Activated T-cell treated with anti-CD3 and anti-CD28 coated beads for 48 hours (primary cell): ENCODE results near the gene PDE4B.

Experiments
- DNase-seq: peaks from one replicate; pipeline ENCODE4 v3.0.0-alpha.2; 2020; ENCODE audit warnings: low read depth

PDE4B gene

DNA sequence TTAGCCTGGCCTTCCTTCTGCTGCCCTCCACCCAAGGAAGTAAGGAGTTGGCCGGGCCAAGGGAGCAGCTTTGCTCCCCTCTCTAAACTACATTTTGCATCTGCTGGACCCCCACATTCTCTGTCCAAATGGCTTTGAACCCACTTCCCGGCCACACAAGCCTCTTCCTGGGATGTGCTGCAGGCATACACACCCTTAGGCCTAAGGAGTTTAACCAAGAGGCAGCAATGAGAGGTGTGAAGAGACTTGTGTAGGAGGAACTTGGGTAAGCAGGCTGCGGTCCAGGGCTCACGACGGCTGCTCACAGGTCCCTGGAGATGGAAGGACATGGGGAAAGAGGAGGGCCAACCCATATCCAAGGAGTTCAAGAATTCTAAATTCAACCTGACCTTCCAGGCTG, 544.6 kb downstream of the PDE4B start:
- no peak for DNase-seq

DNA sequence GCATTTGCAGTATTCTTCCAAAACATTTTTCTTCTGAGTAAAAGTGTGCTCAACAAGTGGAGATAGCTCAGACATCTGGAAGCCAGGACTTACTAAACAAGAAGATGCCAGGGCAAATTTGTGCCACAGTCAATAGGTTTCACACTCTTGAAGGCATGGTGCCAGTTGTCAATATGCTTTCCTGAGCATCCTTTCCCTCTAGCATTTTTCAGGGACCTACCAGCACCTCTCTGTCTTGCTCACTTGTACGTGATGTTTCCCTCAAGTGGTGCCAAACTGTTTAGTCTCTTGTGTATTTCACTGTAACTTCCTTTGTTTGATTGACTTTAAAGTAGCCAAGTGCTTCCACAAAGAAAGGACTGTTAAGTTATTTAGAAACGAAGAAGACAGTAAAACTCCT, 547.2 kb downstream of the PDE4B start:
- no peak for DNase-seq

DNA sequence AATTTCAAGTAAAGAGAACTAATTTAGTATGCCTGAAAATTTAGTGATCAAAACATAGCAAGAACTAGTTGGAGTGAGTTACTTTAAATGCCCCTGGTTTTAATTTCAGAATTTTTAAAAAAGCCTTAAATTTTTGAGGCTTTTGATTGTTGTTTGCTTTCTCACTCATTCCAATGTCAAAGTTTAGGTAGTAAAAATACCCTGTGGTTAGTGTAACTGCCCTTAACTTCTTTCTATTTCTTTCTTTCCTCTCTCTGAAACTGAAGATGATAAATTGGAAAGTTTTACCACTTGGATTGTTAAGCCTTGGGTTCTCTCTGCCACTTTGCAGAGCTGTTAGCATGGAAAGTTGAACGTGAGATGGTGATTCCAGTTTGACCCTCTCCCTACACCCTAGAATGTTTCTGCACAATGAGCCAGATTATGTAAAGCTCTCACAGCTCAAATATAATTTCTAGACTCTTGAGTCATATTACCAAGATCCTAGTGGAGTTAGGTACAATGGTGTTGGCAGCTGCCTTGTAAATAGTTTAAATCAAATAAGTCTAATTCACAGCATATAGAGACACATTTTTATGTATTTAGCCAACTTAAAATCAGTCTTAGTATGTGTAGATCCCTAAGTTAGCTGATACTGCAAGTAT, 548.9 kb downstream of the PDE4B start:
- no peak for DNase-seq

DNA sequence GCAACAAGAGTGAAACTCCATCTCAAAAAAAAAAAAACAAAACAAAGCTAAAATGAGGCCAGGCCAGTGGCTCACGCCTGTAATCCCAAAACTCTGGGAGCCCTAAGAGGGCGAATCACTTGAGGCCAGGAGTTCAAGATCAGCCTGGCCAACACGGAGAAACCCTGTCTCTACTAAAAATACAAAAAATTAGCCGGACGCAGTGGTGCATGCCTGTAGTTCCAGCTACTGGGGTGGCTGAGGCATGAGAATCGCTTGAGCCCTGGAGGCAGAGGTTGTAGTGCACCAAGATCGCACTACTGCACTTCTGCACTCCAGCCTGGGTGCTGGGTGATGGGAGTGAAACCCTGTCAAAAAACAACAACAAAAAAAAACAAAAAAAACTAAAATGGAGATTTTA, 550.0 kb downstream of the PDE4B start:
- DNase-seq, result no peak

DNA sequence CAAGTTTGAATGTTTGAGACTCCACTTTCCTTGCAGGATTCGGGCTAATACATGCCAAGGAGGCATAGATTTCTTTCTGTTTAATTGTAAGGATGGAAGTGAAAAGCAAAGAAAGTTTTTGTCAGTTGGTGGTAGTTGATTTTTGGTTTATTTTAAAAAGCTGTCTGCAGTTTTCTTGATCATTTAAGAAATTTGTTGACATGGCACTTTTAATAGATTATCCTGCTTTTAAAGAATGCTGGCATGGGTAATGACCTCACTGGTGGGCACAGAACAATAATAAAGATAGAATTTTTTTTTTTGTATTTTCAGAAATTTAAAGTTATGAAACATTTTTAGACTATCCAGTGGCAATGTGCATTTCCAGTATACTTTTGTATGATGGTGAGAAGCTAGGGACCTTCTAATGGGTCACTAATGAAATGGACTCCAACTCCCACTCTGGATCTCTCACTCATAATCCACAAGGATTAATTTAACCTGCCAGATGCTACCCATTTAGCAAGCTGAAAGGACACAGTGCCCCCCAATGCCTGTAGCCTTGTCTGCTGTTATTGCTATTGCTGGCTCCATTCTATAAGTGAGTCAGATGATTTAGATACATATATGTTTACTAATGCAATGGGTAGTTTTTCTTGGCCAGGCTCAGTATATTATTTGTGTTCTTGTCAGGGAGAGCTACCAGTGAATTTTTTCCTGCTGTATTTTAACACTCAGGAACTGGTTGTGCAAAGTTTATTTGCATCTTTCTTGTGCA, 551.1 kb downstream of the PDE4B start:
- DNase-seq, result no peak

DNA sequence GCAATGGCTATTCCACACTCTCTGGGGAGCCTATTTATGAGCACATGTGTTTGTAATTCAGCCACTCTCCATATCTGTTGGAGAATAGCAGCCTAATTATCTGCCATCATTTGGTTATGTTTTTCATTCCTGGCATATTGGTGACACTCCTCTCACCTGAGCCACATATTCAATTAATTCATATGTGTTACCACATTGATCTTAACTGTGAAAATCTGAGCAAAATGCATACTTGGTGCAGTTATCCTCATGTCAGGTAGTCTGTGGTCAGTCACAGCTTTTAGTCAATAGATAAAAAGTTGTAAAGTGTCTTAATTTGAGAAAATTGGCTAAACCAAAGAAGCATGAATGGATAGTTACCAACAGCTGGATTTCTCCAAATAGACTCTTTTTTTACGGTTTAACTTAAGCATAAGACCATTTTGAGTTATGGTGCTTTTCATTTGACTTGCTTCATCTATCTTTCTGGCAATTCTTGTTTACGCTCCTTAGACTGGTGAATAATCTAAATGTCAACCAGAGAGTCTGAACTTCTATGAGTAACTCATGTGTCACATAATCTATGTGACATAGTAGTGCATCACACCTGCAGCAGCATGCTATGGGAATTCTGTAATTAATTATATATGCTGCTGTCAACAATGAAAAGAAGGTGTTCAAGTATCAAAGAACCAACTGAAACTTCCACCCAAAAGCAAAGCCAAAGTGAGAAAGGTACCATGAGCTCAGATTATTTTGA, 553.5 kb downstream of the PDE4B start:
- no peak for DNase-seq

DNA sequence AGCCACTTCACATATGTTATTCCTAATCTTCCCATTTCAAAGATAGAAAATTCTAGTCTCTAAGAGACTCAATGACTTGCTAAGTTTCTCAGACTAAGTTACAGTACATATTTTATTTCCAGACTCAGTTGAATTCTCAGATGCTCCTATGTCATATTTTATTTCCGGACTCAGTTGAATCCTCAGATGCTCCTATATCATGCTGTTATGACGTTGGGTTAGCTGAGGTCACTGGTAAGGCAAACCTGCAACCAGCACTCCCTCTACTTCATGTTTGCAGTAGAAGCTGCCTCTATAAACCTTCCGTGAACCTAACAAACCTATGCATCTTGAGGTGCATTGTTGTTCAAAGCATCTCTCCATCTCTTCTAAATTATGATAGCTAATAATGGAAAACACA, 554.2 kb downstream of the PDE4B start:
- DNase-seq, result no peak

DNA sequence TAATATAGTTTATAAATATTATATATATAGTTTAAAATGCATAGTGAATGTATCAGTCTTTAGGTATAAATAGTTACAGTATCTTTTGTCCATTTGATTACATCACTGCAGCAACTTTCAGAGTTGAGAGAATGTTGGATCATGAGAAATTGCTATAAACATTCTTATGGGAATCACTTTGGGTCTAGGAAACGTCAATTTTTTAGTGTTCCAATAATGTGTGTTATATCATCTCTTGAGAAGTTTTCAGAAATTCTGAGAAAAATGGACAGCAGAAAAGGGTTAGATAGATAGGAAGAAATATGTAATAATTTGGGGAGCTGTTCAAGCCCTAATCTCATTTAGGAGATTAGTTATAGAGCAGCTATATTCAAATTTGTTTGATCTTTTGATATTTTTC, 556.1 kb downstream of the PDE4B start:
- no peak for DNase-seq

DNA sequence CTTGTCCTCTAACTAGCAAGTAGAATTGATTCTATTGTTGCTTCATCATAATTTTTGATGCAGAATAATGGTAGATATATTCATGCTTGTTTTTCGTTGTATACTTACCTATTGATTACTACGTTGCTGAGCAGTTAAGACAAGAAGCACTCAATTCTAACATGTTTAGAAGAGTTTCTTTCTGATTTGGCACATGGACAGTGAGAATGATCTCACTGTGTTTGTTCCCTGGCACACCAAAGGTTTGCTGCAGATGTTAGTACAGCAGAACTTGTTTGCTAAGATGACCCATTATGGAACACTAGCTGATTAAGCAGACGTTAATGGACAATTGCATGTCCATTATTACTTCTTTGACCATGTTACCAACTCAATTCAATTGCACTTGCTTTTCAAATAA, 556.5 kb downstream of the PDE4B start:
- no peak for DNase-seq

DNA sequence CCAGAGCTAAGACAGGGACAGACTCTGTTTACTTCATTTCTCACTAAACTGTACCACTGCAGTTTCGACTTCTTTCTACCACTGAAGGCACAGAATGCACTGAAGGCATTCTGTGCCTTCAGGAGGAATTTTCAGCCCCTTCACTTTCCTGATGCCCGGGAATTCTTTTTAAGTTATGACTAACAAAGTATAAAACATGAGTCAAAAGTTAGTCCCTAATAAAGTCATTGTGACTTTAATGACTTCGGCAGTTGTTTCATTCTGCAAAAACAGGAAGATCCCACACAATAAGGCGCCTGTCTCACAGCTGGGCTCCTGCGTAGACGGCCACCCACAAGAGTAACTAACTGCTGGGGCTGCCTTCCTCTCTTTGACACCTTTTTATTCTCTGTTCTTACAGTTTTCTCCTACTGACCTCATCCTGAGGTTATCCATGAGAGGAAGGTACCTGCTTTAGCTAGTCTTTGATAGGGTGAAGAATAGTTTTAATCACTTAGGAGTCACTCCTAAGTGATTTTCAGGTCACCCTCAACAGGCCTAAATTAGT, 557.4 kb downstream of the PDE4B start:
- no peak for DNase-seq

DNA sequence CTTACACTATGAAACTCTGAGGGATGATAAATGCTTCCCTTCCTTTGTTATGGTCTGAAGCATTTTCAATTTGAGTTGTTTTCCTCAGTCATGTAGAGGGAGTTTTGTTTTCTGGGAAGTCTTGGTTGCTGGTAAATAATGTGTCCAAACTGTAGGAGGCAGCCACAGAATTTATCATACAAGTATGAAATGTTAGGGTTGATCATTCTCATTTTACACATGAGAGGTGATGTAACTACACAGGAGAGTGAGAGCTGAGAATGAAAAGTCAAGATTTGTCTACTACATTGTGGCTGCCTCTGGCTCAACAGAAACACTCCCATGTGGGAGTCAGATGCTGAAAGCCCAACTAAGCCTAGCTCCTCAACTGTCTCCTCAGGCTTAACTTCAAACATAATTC, 558.8 kb downstream of the PDE4B start:
- no peak for DNase-seq

DNA sequence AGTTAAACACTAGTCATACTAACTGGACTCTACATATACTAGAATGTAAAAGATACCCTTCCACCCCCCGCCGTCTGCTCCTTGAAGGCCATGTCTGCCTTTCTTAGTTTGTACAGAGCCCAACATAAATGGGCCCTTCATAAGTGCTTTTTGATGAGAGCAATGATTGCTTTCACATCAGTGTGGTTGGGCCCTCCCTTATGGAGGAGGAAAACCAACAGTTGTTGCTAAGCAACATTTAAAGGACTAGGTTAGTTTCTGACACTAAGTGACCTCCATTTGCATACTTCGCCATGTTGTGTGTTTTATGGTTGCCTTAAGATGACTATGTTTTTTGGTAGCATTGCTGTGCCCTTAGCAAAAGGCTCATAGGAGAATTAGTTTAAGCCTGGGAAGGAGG, 559.2 kb downstream of the PDE4B start:
- no peak for DNase-seq

DNA sequence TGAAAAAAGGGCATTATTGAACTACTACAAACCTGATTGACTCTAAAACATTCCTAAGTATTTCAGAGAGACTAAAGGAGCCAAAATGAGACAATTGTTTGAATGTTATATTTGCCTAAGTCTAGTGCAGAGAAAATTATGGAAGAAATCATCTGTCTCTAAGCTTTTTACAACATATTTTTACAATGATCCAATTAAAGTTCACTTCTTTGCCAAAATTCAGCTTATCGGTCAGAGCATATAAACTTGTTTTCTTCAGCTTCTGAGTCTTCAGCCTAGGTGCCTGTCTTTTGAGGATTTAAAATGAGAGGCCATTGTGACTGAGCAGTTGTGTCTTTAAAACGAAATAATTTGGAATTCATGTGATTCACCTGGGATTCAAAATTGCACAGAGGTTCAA, 560.1 kb downstream of the PDE4B start:
- DNase-seq, result no peak

DNA sequence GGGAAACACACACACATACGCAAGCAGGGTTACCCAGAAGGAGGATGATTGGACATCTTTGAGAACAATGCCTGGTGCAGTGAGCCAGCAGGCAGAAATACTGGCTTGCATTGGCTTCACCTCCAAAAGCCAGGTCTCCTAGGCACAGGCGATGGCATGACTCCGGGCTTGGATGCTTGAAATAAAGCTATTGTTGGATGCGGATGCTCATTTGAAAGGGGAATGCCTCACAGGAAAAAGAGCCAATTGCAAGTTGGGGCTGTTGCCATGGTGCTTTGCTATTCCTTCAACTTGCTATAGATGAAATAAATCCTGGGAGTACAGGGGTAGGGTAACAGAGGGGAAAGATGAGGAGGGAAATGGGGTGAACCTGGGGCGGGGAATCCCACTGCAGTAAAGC, 560.6 kb downstream of the PDE4B start:
- no peak for DNase-seq

DNA sequence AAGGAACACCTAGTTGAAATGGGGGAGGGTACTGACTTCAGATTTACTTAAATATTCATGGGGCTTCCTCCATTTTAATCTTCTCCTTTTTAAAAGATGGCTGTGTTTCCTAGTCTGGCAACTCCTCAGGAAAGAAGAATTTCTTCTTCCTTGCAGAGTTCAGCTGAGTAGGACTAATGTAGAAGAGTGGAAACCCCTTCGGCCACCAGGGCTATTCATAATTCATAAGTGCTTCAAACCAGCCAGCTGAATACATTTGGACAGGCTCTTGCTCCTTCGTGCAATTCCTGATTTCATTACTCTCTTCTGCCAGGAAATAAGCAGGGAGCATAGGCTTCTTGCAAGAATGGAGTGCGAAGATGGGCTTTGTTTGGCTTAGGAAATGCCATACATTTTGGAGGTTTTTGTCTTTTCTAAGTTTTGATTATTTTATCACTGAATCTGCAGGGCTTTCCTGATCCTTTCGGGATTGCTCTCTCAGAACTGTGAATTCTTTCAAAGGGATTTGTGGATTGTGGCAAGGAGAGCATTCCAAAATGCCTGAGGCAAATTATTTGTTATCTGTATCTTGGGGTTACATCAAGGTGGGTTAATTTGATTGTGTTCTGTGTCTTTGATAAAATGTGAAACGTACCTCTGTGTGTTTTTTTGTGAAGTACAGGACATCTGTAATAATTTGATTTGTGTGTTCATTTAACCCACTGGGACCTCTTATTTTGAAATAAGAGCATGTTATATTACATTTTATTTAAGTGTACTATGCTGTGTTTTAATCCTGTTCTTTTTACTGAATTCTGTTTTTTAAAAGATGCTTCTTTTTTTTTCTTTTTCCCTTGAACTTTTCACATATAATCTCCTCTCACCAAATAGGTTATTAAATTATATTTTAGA, 561.9 kb downstream of the PDE4B start:
- DNase-seq, result no peak

DNA sequence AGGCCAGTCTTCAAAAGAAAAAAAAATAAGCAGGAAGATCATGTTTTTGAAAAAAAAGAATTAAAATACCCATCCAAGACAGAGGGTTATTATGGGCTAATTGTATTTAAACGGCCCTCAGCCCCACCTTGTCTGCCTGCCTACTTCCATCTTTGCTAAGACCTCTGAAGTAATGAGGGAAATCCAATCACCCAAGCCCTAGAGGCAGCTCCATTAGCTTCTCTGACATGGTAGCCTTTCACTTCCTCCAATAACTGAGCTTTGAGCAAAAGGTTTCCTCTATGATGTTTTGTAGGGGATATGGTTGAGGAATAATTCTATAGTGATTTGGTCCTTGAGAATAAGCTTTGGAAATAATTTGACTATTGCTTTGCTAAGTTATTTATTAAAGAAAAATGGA, 563.1 kb downstream of the PDE4B start:
- DNase-seq, result no peak

DNA sequence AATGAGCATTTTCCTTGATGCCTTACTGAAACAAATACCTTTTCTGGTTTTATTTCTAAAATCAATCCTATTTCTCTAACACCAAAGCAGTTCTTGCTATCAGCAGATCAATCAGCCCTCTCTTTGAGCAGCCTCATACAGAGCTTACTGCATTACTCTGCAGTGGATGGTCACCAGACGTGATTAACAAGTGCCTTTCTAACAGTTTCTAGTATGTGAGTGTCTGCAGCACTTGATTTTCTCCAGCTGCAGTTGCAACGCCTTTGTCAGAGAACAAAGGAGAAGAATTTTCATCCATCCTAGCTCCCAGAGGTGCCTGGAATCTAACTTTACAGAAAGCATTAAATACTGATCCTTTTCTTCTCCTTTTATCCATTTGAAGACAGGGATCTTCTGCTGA, 563.9 kb downstream of the PDE4B start:
- no peak for DNase-seq

DNA sequence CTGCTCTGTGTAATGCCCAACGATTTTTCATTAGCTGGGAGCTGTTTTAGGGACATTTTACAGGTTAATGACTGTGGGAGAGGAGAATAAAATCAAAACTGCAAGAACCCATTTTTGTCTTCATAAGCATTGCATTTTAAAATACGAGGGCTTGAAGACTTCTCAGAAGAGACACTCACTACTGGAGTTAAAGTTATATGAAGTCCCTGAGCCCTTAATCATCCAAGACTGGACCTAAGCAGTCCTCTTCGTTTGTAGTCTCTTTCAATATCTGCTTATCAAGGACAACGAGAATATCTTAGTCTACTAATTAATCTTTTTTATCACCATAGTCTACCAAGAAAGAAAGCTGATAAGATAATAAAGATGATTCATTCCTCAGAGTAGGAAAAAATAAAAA, 564.3 kb downstream of the PDE4B start:
- DNase-seq, result no peak

DNA sequence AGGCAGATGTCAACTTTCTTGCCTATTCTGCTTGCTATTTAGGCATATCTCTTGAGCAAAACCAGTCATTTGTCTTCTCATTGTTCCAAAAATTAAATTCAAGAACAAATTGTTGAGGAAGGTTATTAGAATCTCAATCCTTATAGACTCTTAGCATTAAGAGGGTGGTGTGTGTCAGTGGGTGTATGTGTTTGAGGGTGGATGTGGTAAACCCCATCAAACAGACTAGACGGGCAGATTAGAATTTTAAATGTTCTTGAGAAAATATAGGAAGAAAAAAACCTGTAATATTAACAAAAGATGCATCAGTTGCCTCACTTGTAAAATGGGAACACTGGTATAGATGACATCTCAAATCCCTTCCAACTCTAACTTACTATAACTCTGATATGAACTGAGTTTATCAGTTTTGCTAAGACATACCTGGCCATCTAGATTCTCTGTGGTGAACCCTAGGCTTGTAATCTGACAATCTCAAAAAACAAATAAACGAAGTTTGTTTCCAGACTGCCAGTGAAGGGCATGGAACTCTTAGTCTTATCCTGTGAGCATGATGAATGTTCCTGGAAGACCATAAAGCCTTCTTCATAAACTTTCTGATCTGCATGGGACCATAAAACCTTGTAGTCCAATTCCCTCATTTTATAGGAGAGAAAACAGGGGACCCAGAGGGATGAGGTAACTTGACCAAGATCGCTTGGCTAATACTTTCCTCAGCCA, 564.9 kb downstream of the PDE4B start:
- DNase-seq, result no peak

DNA sequence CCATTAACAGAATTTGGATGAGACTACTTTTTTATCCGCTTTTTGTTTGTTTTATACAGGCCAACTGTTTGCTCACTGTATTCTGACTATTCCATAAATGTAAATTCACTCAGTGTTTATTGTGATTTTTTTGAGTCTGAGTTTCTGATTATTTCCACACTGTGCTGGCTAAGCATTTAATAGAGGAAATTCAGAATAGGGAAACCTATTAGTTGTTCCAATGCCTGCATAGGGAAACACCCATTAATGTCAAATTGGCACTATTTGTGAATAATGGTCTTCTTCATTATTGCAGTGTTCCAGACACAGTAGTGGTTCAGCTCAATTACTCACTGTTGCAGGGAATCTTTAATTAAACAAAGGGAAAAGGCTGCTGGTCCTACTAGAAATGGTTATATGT, 566.6 kb downstream of the PDE4B start:
- no peak for DNase-seq

DNA sequence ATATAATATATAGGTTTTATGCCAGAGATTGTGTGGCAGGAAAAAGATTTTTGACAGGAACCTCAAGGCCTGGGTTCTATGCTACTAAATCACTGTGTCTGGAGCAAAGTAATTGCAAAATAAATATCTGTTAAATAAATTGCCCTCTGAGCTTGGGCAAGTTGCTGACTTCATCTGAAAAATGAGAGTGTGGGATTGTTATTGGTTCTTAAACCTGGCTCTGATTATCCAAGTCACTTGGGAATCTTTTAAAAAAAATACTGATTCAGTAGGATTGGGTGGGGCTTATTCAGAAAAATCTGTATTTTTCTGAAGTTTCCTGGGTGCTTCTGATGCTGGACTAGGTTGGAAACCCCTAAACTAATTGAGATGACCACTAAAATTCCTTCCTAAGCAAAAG, 567.1 kb downstream of the PDE4B start:
- DNase-seq, result no peak
